Anterior cingulate cortex (tissue), 58 donors: ENCODE results near the gene KLC1.

ENCODE experiments used
- DNase-seq, 58 donors: peaks; one replicate each; lab custom pipeline; 2025; lab: John Stamatoyannopoulos, UW

The KLC1 gene

GRCh38 chr14:103700753-103701490 lies 71.9 kb downstream of the KLC1 start:
- no peak for DNase-seq

DNA sequence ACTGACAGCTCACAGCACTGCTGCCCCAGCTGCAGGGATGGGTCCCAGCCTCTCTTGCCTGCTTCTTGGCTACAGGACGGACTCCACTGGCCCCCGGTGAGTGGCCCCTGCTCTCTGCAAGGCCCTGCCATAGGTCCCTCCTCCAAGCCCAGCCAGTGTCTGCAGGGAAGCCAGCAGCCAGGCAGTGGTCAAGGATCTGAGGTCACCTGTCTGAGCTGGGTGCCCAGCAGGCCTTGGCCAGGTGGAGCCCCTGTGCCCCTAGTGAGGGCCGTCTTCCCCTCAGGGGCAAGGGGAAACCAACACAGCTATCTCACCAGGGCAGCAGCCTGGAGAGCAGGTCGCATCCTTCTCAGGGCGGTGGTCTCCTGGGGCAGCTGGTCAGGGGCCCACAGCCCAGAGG lies 73.1 kb downstream of the KLC1 start:
- no peak for DNase-seq

DNA sequence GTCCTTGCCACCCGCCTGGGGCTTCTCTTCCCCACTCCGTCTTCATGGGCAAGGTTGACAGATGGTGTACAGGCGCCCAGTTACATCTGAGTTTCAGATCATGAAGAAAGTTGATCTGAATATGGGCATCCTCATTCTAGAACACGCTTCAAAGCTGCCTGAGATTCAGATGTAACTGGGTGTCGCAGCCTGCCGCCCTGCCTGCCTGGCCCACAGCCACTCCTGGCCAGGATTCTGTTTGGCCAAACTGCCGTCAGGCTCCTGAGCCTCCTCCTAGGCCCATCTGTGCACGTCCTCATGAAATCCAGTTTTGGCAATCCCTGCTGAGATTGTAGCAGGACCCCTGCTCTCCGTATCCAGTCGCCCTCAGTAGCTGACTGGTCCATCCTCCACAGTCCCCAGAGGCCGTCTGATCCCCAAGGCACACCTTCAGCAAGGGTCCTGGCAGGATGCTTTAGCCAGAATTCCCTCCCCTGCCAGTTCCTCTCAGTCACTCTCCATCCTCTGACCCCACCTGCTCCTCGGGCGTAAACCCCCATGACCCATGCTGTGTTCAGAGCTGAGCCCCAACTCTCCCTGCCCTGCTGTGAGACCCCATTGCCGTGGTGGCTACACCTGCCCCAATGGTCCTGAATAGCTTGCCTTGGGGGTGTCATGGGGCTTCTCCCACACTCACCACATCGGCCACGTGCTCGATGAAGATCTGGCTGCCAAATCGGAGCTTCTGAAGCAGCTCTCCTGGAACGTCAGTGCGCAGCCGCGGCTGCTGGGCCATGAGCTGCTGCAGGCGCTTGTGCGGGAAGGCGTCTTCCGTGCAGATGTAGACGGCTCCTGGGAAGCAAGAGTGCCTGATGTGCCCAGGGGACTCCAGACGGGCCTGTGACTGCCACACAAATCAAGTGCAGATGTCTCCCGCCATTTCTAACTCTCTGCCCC lies 73.8 kb downstream of the KLC1 start:
- peak in 1 of 58 donors; percentile 29 for DNase-seq

DNA sequence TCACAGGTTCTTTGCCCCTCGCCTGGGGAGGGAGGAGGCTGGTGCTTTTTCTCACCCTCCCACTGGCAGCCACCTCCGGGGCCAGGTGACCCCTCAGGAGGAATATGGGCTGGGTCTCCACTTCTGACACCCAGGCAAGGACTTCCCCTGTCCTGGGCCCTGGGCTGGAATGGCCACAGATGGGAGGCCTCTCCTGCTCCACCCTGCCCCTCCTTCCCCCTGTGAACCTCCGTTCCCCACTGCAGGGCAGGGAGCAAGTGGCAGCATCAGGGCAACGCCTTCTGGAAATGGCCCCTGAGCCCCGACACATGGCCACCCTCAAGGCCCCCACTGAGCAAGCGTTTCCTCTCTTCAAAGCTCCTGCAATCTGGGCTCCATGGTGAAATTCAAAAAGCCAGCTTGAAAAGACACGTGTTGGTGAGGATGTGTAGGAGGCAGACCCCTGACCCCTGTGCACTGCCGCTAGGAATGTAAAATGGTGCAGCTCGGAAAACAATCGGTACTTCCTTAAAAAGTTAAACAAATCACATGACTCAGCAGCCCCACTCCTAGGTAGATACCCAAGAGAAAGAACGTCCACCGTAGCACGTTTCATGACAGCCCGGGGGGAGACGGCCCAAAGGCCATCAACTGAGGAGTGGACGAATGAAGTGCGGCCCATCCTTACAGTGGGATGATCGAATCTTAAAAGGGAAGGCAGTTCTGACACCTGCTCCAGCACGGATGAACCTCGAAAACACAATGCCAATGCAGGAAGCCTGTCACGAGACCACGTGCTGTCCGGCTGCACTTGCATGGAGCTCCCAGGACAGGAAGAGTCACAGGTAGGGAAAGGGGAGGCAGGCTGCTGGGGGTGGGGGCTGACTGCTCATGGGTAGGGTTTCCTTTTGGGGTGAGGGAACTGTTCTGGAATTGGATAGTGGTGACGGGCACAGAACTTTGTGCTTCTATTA lies 74.7 kb downstream of the KLC1 start:
- no peak for DNase-seq

- DNase-seq = no peak
These were observed 75.7 kb downstream of the KLC1 start for GRCh38 chr14:103704708-103705107.

DNA sequence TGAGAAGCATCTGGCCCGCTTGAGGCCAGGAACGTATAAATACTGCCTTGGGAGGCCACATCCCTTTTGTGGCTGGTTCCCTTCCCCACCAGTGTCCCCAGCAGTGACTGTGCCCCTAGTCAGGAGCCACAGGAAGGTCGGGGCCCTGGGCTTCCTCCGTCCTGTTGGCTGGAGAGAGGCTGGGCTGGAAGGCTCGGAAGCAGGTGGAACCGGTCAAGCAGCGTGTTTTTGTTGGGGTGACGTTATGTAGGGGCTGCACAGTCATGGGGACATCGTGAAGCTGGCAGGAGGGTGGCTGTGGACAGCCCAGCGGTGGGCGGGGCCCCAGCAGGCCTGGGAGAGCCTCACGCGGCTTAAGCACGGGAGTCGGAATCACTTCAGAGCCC lies 76.1 kb downstream of the KLC1 start:
- no peak for DNase-seq

DNA sequence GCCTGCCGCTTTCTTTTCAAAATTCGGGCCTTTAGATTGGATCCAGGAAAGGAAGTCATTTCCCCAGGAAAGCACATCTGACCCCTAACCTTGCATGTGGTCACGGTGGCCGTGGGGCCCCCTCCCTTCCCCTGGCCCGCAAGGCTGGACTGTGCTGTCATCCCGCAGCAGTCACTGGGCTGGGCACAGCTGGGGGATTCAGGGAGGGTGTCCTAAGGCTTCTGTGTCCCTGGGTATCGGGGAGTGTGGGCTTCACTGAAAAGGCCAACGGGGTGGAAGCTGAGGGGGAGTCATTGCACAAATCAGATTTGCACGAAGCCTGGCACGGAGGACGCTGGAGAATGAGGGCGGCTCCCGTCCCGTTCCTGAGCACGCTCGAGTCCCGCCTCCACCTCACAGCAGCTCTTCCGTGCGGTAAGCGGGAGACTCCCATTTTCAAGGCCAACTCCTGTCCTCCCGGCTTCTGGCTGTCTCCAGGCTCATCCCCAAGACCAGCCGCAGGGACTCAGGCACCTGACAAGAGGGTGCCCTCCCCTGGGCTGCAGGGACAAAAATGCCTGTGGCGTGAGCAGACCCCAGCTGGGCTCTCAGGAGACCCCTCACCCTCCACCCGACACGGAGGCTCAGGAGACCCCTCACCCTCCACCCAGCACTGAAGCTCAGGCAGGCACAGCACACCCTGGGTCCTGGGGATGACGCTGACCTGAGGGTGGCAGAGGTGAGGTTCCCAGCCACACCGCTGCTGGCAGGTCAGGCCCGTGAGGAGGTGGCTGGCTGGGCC lies 76.7 kb downstream of the KLC1 start:
- DNase-seq = no peak

DNA sequence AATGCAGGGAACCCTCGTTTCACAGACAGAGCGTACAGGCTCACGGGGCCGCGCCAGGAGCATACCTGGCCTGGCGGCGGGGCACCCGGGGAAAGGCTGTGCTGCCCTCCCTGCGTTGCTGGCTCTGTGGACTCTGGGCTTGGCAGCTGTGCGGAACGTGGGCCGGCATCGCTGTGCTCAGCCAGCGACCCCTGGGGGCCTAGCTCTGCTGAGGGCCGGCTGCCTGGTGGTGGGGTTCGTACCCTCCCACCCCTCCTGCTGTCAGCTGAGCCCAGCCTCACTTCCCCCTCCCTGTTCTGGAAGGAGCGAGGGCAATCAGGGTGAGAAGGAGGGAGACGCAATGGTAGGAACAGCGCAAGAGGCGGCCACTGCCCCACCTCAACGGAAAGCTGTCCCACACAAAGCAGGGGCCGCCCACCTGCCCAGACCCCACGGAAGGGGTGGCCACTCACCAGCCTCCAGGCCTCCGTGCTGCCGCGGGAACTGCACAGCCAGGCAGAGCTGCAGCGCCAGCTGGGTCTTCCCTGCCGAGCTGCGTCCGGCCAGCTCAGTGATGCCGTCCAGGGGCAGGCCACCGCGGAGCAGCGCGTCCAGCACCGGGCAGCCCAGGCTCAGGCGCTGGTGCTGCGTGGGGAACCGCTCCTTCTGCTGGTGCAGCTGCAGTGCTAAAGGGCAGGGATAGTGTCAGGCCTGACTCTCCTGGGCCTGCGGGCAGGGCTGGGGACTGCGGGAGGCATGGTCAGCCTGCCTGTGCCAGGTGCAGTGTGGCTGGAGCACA lies 77.7 kb downstream of the KLC1 start:
- no peak for DNase-seq

GRCh38 chr14:103707329-103708263 lies 78.6 kb downstream of the KLC1 start:
- DNase-seq = no peak

DNA sequence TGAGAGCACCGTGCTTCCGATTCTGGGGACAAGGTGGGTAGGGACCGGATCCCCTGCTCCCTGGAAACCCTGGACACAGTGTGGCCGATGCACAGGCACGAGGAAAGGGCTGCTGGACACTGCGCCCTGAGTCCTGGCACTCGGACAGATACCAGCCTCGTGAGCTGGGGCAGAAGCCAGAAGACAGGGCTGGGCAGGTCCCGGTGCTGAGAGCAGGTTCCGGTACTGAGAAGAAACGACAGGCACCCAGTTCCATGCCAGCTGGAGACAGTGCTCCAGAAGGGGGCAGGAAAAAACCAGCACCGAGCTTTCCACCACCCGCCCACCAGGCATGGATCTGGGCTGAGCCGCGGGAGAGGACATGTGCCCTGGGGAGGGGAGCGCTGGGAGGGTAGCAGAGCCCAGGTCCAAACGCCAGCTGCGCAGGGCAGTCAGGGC lies 79.8 kb downstream of the KLC1 start:
- DNase-seq = peak in 47 of 58 donors; percentile 24 to 83 (median 55)

GRCh38 chr14:103709814-103710213 lies 80.8 kb downstream of the KLC1 start:
- DNase-seq = no peak

DNA sequence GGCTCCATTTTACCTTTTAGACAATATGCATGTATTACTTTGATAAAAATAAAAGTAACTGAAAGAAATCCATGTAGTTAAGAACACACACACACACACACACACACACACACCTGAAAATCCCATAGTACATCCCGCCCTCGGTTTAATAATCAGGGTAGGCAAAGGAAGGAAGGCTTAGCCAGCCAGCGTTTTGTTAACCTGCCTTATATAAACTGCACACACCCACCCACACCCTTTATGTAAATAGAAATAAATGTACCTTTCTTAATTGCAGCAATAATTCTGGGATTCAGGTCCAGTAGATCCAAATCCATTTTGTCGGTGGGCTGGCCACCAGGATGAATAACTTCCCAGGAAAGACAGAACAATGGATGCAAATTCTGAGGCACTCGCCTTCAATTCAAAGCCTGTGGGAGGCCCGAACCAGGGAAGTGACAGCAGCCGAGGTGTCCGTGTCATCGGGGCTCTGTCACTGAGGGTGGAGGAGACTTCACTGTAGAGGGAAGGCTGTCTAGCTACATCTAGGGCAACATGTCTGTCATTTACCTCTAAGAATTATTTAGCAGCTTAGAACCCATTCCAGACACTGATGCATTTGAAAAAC lies 81.9 kb downstream of the KLC1 start:
- no peak for DNase-seq

GRCh38 chr14:103711516-103712431 lies 82.8 kb downstream of the KLC1 start:
- DNase-seq = peak in 44 of 58 donors; percentile 32 to 88 (median 64)

GRCh38 chr14:103712633-103713247 lies 83.7 kb downstream of the KLC1 start:
- DNase-seq = no peak

- DNase-seq = no peak
These were observed 84.5 kb downstream of the KLC1 start for GRCh38 chr14:103713304-103714062.
